HCEC 1CT (cell line): ENCODE measurements around the gene RASGRF1.

Experiments used
- DNase-seq: peaks from one replicate; pipeline ENCODE4 v3.0.0-alpha.2; 2017

Gene RASGRF1

DNA sequence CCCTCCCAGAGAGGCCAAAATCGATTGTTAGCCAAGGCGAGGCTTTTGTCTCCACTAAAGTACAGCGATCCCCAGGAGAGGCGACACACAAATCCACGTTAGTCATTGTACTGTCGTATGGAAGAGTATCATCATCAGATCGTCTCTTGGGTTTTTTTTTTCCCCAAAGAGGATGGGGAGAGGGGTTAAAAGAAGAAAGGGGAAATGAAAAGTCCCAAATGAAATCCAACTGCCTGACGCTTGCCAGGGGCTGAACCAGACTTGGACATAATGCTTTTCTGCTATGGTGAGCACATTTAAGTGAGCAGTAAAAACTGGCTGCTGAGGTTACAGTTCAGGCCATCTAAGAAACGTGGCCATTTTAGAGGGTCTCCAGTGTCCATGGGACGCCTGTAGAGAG is 107.8 kb downstream of the RASGRF1 start:
- DNase-seq, result no peak

DNA sequence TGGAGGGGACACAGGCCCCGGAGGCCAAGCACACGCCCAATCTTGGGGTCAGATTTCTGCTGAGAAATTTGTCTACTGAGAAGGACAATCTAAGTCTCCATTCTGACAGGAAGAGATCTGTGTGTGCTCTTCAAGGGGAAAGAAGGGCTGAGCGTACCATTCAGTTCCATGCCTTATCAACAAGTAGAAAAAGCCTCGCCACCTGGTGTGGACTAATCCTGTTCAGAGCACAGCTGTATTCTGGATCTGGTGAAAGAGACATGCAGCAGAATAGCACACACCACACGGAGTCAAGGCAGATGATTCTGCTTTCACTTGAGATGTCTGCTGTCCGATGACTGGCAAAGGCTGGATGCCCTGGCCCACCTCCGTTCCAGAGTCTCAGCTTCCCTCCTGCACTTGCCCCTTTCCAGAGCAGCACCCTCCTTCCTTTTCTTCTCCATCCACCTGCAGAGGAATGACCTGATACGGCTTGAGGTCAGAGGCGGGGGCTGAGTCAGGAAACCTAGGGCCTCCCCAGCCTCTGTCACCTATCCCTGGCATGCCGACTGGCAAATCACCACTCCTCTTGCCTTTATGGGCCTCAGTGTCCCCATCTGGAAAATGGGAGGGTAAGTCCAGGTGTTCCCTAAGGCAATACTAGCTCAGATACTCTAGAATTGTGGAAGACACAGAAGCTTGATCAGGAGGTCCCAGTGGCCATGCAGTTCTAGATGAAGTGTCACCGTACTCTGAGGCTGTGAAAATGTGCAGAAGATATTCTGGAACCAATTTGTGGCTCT is 108.9 kb downstream of the RASGRF1 start:
- no peak for DNase-seq

DNA sequence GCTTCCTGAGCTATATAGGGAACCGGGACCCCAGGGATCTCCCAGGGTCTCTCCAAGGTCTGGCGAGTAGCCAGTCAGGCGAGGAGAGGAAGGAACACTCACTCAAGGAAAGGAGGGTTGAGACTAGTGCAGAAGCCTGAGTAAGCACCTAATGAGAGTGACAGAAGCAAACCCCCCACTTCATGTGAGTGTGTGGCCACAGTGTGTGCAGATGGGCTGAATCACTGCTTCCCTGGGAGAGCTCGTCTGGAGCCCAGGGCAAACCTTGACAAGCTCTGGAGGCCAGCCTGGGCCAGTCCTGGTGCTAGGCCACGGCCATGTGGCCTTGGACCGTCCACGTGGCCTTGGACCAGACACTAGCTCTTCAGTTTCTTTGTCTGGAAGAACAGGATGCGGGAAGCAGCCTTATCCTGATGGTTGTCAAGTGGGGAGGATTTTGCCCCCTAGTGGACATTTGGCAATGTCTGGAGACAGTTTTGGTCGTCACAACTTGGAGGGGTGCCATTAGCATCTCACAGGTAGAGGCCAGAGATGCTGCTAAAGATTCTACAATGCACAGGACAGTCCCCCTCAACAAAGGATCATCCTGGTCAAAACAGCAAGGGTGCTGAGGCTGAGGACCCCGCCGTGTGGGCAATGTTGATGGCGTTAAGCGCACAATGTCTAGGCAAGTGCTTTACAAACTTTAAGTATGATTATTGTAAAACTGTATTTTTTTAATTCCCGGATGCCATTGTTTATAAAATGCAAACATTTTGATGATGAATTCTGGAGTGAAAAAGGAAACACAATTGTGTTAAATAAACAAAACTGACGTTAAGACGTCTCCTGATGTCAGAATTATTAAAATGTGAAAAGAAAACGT is 110.9 kb downstream of the RASGRF1 start:
- DNase-seq, result peak; percentile 78

DNA sequence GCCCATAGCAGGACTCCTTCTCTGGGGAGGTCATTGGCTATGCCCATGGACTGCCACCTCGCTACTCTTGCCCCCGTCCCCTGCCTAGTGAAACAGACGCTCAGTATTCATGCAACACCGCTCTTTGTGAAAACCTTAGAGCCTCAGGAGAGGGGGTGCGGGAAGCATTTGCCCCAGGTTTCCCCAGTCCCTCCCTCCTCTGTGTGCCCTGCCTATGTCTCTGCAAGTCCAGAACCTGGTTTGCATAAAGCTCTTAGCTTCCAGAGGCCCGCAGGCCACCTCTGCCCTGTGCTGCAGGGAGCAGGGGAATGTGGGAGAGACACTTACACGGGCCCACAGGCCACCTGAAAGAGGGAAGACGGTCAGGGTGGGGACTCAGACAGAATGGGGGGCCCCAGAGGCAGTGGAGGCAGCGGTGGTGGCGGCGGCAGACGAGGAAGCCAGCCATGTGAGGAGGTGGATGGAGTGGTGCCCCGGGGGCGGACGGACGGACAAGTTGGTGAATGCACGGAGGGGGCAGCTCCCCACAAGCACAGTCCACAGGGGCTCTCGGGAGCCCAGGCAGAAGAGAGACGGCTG is 111.9 kb downstream of the RASGRF1 start:
- DNase-seq, result no peak

DNA sequence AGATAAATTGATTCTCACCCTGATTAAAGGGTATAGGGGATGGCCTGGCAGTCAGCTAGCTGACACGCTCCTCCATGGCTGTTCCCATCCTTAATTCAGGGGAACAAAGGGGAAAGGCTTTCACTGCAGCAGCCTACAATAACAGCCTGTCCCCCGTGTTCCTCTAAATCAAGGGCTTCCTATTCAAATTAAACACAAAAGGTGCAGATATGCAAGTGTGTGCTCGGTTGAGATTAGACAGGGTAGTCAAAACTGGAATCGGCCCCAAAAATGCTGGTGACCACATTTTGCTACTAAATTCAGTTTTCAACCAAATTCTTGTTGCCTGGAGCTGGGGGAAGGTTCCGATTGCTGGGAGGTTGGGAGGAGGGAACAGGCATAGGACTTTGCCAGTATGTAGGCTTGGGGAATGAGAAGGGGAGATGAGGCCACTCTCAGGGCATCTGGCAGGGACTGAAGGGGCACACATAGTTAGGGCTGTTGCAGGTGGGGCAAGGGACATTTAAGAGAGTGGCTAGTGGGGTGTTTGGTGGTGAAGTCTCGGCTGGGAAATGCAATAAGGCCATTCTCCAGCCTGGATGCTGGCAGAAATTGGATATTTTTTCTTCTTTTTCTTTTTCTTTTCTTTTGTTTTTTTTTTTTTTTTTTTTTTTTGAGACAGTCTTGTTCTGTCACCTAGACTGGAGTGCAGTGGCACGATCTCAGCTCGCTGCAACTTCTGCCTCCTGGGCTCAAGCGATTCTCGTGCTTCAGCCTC is 112.8 kb downstream of the RASGRF1 start:
- DNase-seq, result no peak

DNA sequence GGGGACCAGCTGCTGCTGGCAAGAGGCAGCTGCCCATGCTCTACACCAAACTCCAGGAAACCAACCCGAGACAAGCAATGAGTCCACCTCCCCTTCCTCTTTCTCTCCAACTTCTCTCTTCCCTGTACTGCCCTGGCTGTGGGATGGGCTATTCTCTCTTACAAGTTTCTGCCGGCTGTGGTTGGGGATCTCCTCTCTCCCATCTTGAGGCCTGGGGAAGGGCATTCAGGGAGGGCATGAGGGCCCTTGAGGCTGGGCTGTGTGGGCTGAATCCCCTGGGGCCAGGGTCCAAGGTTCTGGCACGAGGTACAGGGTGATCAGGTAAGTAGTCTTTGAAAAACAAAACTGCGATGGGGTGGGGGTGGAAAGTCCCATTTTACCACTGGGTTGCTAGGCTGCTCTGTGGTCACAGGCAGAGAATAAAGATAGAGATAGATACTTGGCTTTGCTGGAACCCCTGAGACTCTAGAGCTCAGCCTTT is 113.4 kb downstream of the RASGRF1 start:
- no peak for DNase-seq

DNA sequence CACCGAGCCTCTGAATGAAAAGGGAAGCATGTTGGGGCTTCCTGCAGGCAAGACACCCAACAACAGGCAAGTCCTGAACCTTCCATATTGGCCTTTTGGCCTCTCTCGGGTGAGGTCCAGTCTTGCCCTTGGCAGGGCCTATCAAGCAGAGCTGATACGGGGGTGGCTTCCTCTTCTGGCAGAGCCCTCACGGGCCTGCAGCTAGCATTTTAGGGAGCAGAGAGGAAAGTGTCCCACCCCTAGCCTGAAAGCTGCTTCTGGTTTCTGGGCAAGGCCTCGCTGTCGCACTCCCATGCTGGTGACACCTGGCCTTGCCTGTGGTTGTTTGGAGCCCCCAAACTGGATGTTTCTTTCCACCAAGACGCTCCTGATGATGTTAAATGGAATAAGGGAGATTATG is 113.9 kb downstream of the RASGRF1 start:
- no peak for DNase-seq

DNA sequence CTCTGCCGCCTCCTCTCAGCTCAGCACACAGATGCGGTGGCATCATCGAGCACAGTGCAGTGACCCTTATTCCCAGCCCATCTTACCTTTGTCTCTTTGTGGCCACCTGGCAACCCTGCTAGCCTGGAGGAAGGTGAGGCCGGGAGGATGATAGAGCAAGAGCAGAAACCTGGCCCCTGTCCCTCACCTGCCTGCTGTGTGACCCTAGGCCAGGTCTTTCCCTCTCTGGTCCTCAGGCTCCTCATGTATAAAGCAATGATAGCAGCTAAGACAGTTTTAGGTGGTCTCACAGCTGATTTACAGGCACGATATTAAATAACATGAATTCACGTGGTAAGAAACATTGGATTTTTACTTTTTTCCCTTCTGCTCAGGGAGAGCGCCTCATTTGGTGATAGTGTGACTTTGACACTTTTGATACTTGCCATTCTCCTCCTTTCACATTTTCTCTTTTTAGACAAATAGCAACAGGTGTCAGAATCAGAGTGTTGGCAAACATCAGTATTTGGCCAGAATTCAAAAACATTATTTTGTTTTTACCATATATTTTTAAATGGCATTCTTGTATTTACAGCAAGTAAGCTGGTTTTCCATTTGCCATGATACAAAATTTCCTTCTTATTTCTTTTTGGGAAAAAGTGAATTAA is 116.2 kb downstream of the RASGRF1 start:
- DNase-seq, result no peak

DNA sequence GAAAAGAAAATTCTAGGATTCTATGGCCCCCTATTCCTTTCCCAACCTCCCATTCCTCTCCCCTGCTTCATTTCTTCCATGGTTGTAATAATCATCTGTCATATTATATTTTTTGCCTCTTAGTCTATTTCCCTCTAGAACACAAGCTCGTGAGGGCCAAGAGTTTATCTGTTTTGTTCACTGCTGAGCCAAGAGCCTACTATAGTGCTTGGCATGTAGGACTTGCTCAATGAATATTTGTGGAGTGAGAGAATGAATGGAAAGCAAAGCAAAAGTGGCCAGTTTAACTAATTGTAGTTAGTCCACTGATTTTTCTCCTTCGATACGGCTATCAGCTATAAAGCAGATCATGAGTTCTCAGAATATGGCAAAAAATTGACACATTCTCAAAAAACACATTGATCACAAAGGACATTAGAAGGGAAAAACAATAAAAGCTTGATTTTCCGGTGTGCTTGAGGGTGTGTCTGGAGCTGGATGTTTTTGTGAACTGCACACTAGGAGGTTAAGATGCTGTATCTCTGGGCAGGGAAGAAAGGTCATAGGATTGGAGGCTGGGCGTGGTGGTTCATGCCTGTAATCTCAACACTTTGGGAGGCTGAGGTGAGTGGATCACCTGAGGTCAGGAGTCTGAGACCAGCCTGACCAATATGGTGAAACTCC is 120.8 kb downstream of the RASGRF1 start:
- DNase-seq, result no peak

DNA sequence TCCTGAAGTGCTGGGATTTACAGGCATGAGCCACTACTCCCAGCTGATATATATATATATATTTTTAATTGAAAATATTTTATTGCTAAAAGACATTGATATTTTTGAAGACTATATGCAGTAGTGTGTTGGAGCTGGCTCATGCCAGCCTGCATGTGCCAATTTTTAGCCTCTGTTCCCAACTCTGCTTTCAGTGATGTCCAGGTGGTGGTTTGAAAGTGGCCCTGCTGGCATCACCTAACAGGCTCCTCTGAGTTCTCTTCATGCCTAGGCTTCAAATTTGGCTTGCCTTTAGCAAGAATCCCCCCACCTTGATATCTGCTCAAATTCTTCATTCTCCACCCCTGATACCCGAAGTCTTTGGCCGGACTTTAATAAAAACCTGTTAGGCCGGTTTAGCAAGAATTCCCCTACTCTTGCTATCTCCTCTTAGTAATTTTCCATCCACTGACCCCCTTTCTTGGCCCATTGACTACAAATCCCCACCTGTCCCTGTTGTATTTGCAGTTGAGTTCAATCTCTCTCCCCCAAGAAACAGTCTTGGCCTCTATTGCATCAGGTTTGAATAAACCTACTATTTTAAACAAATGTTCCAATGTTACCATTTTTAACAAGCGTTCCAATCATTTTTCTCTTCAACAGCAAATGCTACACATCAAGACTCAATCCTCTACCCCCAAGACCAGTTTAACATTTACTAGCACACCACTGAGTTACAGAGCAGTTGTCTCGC is 121.9 kb downstream of the RASGRF1 start:
- DNase-seq, result no peak

DNA sequence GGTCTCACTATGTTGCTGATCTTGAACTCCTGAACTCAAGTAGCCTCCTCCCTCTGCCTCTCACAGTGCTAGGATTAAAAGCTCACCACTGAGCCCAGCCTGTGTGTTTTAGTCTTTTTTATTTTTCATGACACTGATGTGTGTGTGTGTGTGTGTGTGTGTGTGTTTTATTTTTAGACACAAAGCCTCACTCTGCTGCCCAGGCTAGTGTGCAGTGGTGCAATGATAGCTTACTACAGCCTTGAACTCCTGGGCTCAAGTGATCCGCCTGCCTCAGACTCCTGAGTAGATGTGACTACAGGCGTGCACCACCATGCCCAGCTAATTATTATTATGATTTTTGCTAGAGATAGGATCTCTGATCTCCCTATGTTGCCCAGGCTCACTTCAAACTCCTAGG is 122.5 kb downstream of the RASGRF1 start:
- no peak for DNase-seq

DNA sequence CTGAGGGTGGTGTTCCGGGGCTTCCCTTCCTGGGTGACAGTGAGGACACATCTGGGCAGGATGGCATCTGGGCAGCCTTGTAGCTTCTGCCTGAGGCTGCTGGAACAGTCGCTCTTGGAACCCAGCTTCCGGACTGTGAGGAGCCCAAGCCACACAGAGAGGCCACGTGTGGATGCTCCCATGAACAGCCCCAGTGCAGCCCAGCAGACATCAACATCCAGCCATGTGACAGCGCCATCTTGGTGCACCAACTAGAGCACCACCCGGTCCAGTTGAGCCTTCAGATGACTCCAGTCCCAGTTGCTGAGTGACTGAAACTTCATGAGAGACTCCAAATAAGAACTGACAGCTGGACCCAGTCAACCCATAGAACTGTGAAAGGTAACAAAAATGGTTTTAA is 130.3 kb downstream of the RASGRF1 start:
- no peak for DNase-seq

DNA sequence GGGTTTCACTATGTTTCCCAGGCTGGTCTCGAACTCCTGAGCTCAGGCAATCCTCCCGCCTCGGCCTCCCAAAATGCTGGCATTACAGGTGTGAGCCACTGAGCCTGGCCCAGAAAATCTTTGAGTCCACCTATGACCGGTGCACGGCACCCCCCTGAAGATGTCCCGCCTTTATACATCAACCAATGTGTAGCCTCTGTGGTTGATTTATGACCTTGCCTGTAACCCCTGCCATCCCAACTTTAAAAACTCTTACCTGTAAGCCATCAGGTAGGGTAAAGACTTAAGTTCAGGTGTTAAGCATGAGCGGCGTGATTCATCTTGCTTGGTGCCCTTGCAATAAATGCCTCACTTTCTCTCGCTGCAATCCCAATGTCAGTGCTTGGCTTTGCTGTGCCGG is 131.2 kb downstream of the RASGRF1 start:
- DNase-seq, result no peak

DNA sequence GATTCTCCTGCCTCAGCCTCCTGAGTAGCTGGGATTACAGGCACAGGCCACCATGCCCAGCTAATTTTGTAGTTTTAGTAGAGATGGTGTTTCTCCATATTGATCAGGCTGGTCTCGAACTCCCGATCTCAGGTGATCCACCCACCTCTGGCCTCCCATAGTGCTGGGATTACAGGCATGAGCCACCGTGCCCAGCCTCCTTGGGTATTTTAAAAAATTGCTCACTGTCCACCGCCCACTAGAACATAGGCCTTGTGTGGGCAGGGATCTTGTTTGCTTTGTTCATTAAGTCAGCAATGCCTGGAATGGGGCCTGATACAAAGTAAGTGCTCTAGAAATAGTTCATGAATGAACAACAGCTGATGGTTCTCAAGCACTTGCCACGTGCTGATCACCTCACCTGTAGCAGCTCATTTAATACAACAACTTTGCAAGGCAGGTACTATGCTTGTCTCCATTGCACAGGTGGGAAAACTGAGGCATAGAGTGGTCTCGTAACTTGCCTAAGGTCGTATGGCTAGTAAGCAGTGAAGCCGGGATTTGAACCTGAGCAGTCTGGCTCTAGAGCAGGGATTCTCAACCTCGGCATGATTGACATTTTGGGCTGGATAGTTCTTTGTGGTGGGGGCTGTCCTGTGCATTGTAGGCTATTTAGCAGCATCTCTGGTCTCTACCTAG is 133.0 kb downstream of the RASGRF1 start:
- DNase-seq, result no peak

DNA sequence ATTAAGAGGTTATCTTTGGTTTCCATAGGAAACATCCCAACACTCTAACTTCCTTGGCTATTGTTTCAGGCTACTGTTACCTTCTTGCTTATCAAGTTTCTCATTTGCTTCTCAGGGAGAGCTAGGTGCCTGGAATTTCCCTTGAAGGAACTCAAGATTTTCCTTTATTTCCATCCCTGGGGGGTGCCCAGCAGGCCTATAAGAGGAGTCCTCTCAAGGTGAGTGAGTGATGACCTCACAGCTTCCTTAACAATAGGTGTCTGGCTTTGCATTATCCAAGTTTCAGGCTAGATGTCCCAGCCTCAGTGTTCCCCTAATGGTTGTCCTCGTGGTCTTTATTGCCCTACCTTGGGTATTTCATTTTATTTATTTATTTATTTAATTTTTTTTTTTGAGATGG is 133.6 kb downstream of the RASGRF1 start:
- DNase-seq, result no peak

DNA sequence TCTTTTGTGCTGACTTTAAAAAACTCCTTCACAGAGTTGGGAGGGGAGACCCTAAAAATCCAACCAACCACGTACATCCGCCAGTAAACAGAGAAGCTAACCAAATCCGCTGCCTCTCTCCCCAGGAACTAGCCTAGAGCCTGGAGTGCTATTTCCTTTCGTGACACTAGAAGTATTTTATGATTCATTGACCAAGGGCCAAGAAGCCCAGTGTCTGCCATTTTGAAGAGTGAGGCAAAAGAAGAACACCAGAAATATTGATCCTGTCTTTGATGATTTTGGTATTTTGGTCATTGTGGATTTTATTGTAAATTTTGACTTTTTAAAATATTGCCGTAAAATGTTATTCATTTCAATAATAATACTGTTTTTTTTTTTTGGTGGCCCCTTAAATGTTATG is 135.2 kb downstream of the RASGRF1 start:
- no peak for DNase-seq

DNA sequence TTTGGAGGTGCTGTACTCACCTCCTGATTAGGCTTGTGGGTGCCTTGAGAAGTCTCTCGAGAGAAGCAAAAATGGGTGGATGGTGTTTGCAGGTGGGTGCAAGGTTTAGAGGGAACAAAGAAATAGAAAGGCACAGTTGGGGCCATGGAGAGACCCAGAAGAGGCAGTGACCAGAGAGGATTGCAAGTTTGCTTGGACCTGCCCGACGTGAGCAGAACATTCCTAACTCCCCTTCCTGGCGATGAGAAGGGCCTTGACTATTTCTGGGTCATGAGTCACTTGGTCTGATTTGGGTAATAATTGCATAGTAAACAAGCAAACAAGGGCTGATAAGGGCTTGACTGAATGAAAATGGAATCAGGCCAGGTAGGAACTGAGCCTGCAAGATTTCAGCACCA is 138.7 kb downstream of the RASGRF1 start:
- peak; percentile 31 for DNase-seq

DNA sequence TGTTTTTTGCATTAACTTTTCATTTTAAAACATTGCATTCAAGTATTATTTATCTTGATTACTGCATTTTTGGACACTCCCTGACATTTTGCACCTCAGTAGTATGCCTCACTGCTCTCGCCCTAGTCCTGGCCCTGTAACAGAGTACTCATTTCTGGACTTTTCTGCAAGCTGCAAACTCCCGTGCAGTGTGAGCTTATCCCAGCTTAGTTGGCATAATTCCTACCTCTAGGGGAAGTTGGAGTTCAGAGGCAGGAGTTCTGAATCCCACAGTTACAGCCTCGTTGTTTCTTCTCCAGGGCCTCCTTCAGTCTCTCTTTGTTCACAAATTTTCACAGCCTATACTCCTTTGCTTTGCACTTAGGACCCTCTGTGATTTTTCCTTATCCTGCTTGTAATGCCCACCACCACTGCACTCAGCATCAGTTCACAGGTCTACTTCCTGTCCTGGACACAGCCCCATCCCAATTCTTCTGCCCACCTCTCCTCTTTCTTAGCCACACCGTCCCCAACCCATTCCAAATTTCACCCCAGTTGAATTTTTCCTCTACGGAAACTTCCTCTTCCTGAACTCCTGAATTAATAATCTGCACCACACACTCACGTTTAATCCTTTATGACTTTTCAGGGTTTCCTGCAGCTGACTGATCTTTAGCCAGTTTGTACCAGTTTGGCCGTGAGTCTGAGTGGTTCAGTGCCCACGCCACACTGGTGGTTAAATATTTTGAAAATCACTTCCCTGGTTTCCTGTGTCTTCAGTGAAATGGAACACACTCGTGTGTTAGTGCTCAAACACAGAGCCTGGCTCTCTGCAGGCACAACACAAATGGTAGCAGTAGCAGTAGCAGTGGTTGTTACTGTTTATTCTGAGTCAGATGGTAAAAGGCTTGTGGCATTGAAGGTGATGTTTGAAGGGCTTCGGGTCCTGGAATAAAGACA is 139.4 kb downstream of the RASGRF1 start:
- peak; percentile 42 for DNase-seq

DNA sequence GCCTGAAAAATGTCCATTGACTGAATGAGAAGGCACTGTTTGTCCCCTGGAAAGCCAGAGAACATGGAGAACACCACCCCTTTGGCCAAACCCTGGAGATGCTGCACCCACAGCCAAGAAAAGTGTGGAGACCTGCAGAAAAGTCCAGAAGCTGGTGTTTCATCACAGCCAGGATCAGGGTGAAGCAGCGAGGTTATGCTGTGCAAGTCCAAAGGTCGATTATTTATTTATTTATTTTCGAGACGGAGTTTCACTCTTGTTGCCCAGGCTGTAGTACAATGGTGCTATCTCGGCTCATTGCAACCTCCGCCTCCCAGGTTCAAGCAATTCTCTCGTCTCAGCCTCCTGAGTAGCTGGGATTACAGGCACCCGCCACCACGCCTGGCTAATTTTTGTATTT is 140.2 kb downstream of the RASGRF1 start:
- DNase-seq, result no peak
